H1 (cell line): ENCODE results near the gene NDUFB4. TPM values are rescaled to one million over a fixed set of nuclear protein-coding genes. Genes with fewer than 3 reads are reported as not detected.
A peak's percentile ranks its signal among the peaks of the same experiment; 100 is the strongest.

Source experiments
- CTCF ChIA-PET: fragments of 300-600 bp; sonication (Branson Sonifier 250); formaldehyde crosslinking; loops from one replicate; lab custom pipeline; 2021; ENCODE audit not compliant: partially characterized antibody; lab: Charles Lee
- POLR2A ChIA-PET: fragments of 300-600 bp; sonication (Branson Sonifier 250); formaldehyde crosslinking; loops from one replicate; lab custom pipeline; 2021; ENCODE audit warnings: inconsistent platforms; ENCODE audit not compliant: partially characterized antibody; lab: Charles Lee
- DNase-seq, 2 experiments: peaks; one replicate each; pipeline versions ENCODE4 v3.0.0 to v3.0.0-alpha.2; 2010 to 2022; ENCODE audit warnings: low spot score in 2 of 2, low read depth in 1 of 2, mixed read lengths in 1 of 2
- FAIRE-seq: peaks from 2 replicates; lab custom pipeline; 2011; peaks lifted over from hg19 to GRCh38; lab: Jason Lieb, UNC
- H2AFZ ChIP-seq: 2 replicates; pipeline ENCODE4 v1.8.1; 2012; ENCODE audit warnings: low read length, inconsistent platforms
- H2AK5ac ChIP-seq: 2 replicates; pipeline ENCODE4 v1.6.1; 2013; ENCODE audit warnings: low read depth, low read length
- H2BK120ac ChIP-seq: replicated peaks from 2 replicates; pipeline ENCODE3; 2013; ENCODE audit warnings: low read depth, low read length, inconsistent platforms
- H2BK12ac ChIP-seq: 2 replicates; pipeline ENCODE4 v1.6.1; 2013; ENCODE audit warnings: low read depth, low read length
- H2BK15ac ChIP-seq: 2 replicates; pipeline ENCODE4 v1.6.1; 2013; ENCODE audit warnings: low read length
- H2BK20ac ChIP-seq: 2 replicates; pipeline ENCODE4 v1.6.1; 2013; ENCODE audit warnings: low read length
- H2BK5ac ChIP-seq: 2 replicates; pipeline ENCODE4 v1.6.1; 2013; ENCODE audit warnings: low read depth, low read length
- H3K14ac ChIP-seq: 2 replicates; pipeline ENCODE4 v1.6.1; 2013; ENCODE audit warnings: inconsistent platforms; ENCODE audit not compliant: insufficient read length
- H3K18ac ChIP-seq: 2 replicates; pipeline ENCODE4 v1.6.1; 2013; ENCODE audit warnings: low read length; ENCODE audit errors: extremely low read depth
- H3K23ac ChIP-seq: 2 replicates; pipeline ENCODE4 v1.6.1; 2013; ENCODE audit warnings: inconsistent platforms; ENCODE audit not compliant: insufficient read length
- H3K23me2 ChIP-seq: 2 replicates; pipeline ENCODE4 v1.6.1; 2013; ENCODE audit warnings: low read depth, low read length
- H3K27ac ChIP-seq: 2 replicates; pipeline ENCODE4 v1.6.1; 2011; ENCODE audit warnings: low read depth, low read length, inconsistent platforms
- H3K27me3 ChIP-seq, 4 experiments: replicated peaks in 1 of 4; 1 replicate in 1 of 4; 2 replicates in 3 of 4; pipeline versions ENCODE4 v1.6.1 to v1.8.1; 2011 to 2013; ENCODE audit warnings: low read length in 3 of 4, mild to moderate bottlenecking in 3 of 4, inconsistent platforms in 2 of 4, mixed read lengths in 2 of 4, moderate library complexity in 1 of 4; ENCODE audit not compliant: control insufficient read depth in 3 of 4, insufficient read depth in 3 of 4; ENCODE audit errors: extremely low read depth in 1 of 4
- H3K36me3 ChIP-seq, 4 experiments: 2 replicates each; pipeline versions ENCODE4 v1.6.1 to v1.8.1; 2011 to 2013; ENCODE audit warnings: mild to moderate bottlenecking in 4 of 4, low read length in 3 of 4, moderate library complexity in 2 of 4, control low read depth in 1 of 4, inconsistent platforms in 1 of 4; ENCODE audit not compliant: insufficient read depth in 4 of 4, control insufficient read depth in 2 of 4
- H3K4ac ChIP-seq: replicated peaks from 2 replicates; pipeline ENCODE3; 2013; ENCODE audit warnings: low read length, low read depth, mixed read lengths, inconsistent platforms; ENCODE audit not compliant: insufficient read length
- H3K4me1 ChIP-seq, 4 experiments: replicated peaks in 1 of 4; 1 replicate in 1 of 4; 2 replicates in 3 of 4; pipeline versions ENCODE4 v1.6.1 to v1.8.1; 2011 to 2013; ENCODE audit warnings: low read length in 3 of 4, inconsistent platforms in 2 of 4, mixed read lengths in 1 of 4; ENCODE audit not compliant: insufficient read depth in 4 of 4, control insufficient read depth in 3 of 4
- H3K4me2 ChIP-seq, 2 experiments: 2 replicates each; pipeline versions ENCODE4 v1.6.1 to v1.8.1; 2011 to 2013; ENCODE audit warnings: low read depth in 2 of 2, low read length in 2 of 2, control low read depth in 1 of 2, inconsistent platforms in 1 of 2, mild to moderate bottlenecking in 1 of 2; ENCODE audit not compliant: insufficient read depth in 1 of 2
- H3K4me3 ChIP-seq, 4 experiments: fragments of 200-600, 300-600 bp in 1 of 4; sonication (generic), shearing (Covaris generic), sonication (Bioruptor Twin) in 1 of 4; 2 replicates each; pipeline versions ENCODE4 v1.5.1 to v1.8.1; 2011 to 2016; ENCODE audit warnings: low read length in 4 of 4, low read depth in 3 of 4, control low read depth in 2 of 4, inconsistent platforms in 2 of 4, mild to moderate bottlenecking in 2 of 4, mixed read lengths in 1 of 4, moderate library complexity in 1 of 4; ENCODE audit not compliant: insufficient read depth in 2 of 4; ENCODE audit errors: extremely low read depth in 1 of 4
- H3K56ac ChIP-seq: replicated peaks from 2 replicates; pipeline ENCODE3; 2013; ENCODE audit warnings: low read depth, mild to moderate bottlenecking, mixed read lengths, low read length, inconsistent platforms; ENCODE audit not compliant: insufficient read length
- H3K79me1 ChIP-seq: 2 replicates; pipeline ENCODE4 v1.6.1; 2013; ENCODE audit warnings: low read depth, low read length, control low read depth
- H3K79me2 ChIP-seq, 2 experiments: 2 replicates each; pipeline versions ENCODE4 v1.6.1 to v1.8.1; 2012 to 2013; ENCODE audit warnings: low read length in 2 of 2, mild to moderate bottlenecking in 2 of 2, inconsistent platforms in 1 of 2; ENCODE audit not compliant: insufficient read depth in 2 of 2, control insufficient read depth in 1 of 2
- H3K9ac ChIP-seq, 4 experiments: replicated peaks in 1 of 4; 1 replicate in 1 of 4; 2 replicates in 3 of 4; pipeline versions ENCODE4 v1.6.1 to v1.8.1; 2011 to 2013; ENCODE audit warnings: low read depth in 3 of 4, low read length in 3 of 4, control low read depth in 2 of 4, mild to moderate bottlenecking in 2 of 4, moderate library complexity in 2 of 4, inconsistent platforms in 1 of 4; ENCODE audit errors: extremely low read depth in 1 of 4
- H3K9me3 ChIP-seq, 2 experiments: 2 replicates each; pipeline versions ENCODE4 v1.6.1 to v1.8.1; 2012 to 2013; ENCODE audit warnings: mild to moderate bottlenecking in 2 of 2, moderate library complexity in 2 of 2, control low read depth in 1 of 2, inconsistent platforms in 1 of 2, low read depth in 1 of 2, low read length in 1 of 2, mixed read lengths in 1 of 2; ENCODE audit not compliant: insufficient read depth in 2 of 2
- H4K20me1 ChIP-seq, 2 experiments: replicated peaks in 1 of 2; 2 replicates each; pipeline versions ENCODE3 to v1.8.1; 2011 to 2013; ENCODE audit warnings: inconsistent platforms in 2 of 2, low read length in 2 of 2, mild to moderate bottlenecking in 1 of 2; ENCODE audit not compliant: insufficient read depth in 2 of 2, control insufficient read depth in 1 of 2
- H4K5ac ChIP-seq: 2 replicates; pipeline ENCODE4 v1.6.1; 2013; ENCODE audit warnings: low read length, low read depth, mixed read lengths, inconsistent platforms; ENCODE audit not compliant: insufficient read length
- H4K8ac ChIP-seq: 2 replicates; pipeline ENCODE4 v1.8.0; 2013; ENCODE audit warnings: mild to moderate bottlenecking, moderate library complexity, low read length, inconsistent platforms; ENCODE audit not compliant: insufficient read depth; ENCODE audit errors: extremely low read depth
- H4K91ac ChIP-seq: replicated peaks from 2 replicates; pipeline ENCODE3; 2013; ENCODE audit warnings: low read length, mixed read lengths, inconsistent platforms; ENCODE audit not compliant: insufficient read length
- EZH2 ChIP-seq: fragments of 200-600 bp; sonication (generic); IDR thresholded peaks from 2 replicates; pipeline ENCODE4 v1.7.1; 2012; ENCODE audit warnings: low read depth, mild to moderate bottlenecking, moderate library complexity, low read length, inconsistent platforms; ENCODE audit not compliant: severe bottlenecking
- GTF2F1 ChIP-seq: IDR thresholded peaks from 2 replicates; pipeline ENCODE4 v1.6.1; 2012; ENCODE audit warnings: low read depth, low read length, improper control_type of control experiment, borderline replicate concordance
- HDAC2 ChIP-seq, 2 experiments: fragments of 300-600 bp in 1 of 2; sonication (generic) in 1 of 2; IDR thresholded peaks; 2 replicates each; pipeline ENCODE4 v1.6.1; 2011 to 2012; ENCODE audit warnings: low read depth in 2 of 2, low read length in 2 of 2, mild to moderate bottlenecking in 2 of 2, moderate library complexity in 2 of 2, borderline replicate concordance in 1 of 2, inconsistent platforms in 1 of 2
- KDM5A ChIP-seq: fragments of 200-600 bp; IDR thresholded peaks from 2 replicates; pipeline ENCODE4 v1.7.1; 2012; ENCODE audit warnings: mild to moderate bottlenecking, low read length, inconsistent platforms, mixed read lengths
- RXRA ChIP-seq: IDR thresholded peaks from 2 replicates; pipeline ENCODE4 v1.6.1; 2011; ENCODE audit warnings: low read depth, mild to moderate bottlenecking, low read length, moderate library complexity; ENCODE audit not compliant: insufficient read depth
- SIN3A ChIP-seq, 2 experiments: IDR thresholded peaks in 1 of 2; conservative IDR thresholded peaks in 1 of 2; 2 replicates each; pipeline ENCODE4 v1.6.1; 2011 to 2012; ENCODE audit warnings: low read length in 2 of 2, improper control_type of control experiment in 1 of 2, low read depth in 1 of 2, mild to moderate bottlenecking in 1 of 2
- SRF ChIP-seq: IDR thresholded peaks from 2 replicates; pipeline ENCODE4 v1.6.1; 2011; ENCODE audit warnings: mild to moderate bottlenecking, low read depth, low read length, moderate library complexity
- SUZ12 ChIP-seq: fragments of 200-600 bp; sonication (generic); IDR thresholded peaks from 2 replicates; pipeline ENCODE4 v1.6.1; 2012; ENCODE audit warnings: mild to moderate bottlenecking, inconsistent platforms, low read length, moderate library complexity, mixed read lengths
- TCF12 ChIP-seq: IDR thresholded peaks from 2 replicates; pipeline ENCODE4 v1.6.1; 2011; ENCODE audit warnings: low read depth, mild to moderate bottlenecking, low read length
- WGBS, 2 experiments: shearing (Covaris generic) in 1 of 2; methylation state at CpG; one replicate each; pipeline versions ENCODE4 v1.1.6 to v1.1.7; 2013 to 2015; ENCODE audit warnings: low lambda C conversion rate in 2 of 2, mixed read lengths in 2 of 2, inconsistent platforms in 1 of 2, low coverage in 1 of 2, missing lambda C conversion rate in 1 of 2; ENCODE audit not compliant: insufficient replicate concordance in 2 of 2, insufficient coverage in 1 of 2, insufficient read length in 1 of 2; ENCODE audit errors: extremely low coverage in 1 of 2, missing lambda C conversion rate in 1 of 2; 5-methylcytosine and 5-hydroxymethylcytosine counted together
- polyA plus RNA-seq, 7 experiments: library from polyadenylated mRNA; depleted of rRNA in 3 of 7; stranded (reverse) in 5 of 7; unstranded in 2 of 7; fragments of >200 nt in 5 of 7; fragments of 200-250 nt in 2 of 7; gene quantifications; 1 replicate in 5 of 7; 2 replicates in 1 of 7; 4 replicates in 1 of 7; pipeline versions ENCODE4 v1.2.1 to v1.2.3, GENCODE V29; 2011 to 2013; ENCODE audit warnings: missing spikeins in 2 of 7, mixed read lengths in 2 of 7
- total RNA-seq: library from RNA; stranded (reverse); fragmentation: NEBNext Ultra II Directional; extraction: Animal tissue kit (Norgen Biotek cat#: 25700); gene quantifications from 2 replicates; pipeline ENCODE4 v1.2.1, GENCODE V29; 2021
- TF ChIP-seq, protein P1 (sequence below): IDR thresholded peaks from 2 replicates; pipeline ENCODE4 v1.6.1; 2011; ENCODE audit warnings: low read length, improper control_type of control experiment
- TF ChIP-seq, protein P2 (sequence below): IDR thresholded peaks from 2 replicates; pipeline ENCODE4 v1.6.1; 2012; ENCODE audit warnings: inconsistent platforms

Gene NDUFB4
- total and polyA plus RNA-seq, 2 of the 8 experiments (the other 6 are each of a cell fraction or from before 2014, with no cell fraction given), result 184 to 382 TPM

DNA sequence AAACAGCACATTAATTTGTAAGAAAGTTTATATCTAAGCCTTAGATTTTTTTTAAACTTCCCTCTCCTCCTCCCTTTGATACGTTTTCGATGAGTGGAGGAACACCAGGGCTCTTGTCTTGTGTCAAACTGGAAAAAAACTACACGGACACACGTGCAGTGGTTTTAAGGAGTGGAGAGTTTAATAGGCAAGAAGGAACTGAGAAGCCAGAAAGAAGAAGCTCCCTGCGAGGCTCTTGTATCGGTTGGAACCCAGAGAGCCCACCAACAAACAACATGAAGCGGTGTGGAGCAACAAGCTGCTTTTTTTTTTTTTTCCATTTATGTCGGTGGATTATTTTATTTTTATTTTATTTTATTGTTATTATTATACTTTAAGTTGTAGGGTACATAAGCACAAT, 18.6 kb downstream of the NDUFB4 start:
- Histone ChIP-seq H3K79me1 (no peaks in the 10 kb centered on the region), H3K18ac (no peak overlapping the region), H3K9ac (no peak overlapping the region), H3K79me2 (no peaks in the 10 kb centered on the region), H3K36me3 (no peaks in the 10 kb centered on the region), H2BK5ac (no peak overlapping the region), H3K4ac (no peak overlapping the region), H3K23me2 (no peaks in the 10 kb centered on the region), H3K9me3 (0 out of 4 replicates have a peak, but pooled peaks cover 0 to 2% of the 10 kb centered on the region in 2 experiments), H2AFZ (0 out of 2 replicates have a peak overlapping the region, but pooled peaks have one; percentile 29), H3K4me3 (no peak overlapping the region), H4K20me1 (no peaks in the 10 kb centered on the region), H2BK12ac (no peak overlapping the region), H3K56ac (no peak overlapping the region), H4K8ac (no peak overlapping the region), H2BK20ac (no peak overlapping the region), H3K27me3 (no peaks in the 10 kb centered on the region), H3K4me2 (no peak overlapping the region), H4K5ac (no peak overlapping the region), H2AK5ac (no peak overlapping the region), H3K14ac (no peak overlapping the region), H2BK15ac (no peak overlapping the region), H3K27ac (no peak overlapping the region), H3K23ac (no peak overlapping the region), H4K91ac (no peak overlapping the region), H2BK120ac (no peak overlapping the region), H3K4me1 (no peaks in the 10 kb centered on the region)
- POLR2A ChIA-PET, result interaction anchor here (1.3 kb wide), 1 partner anchor 10 kb away, joined by 3 read pairs; no protein-coding TSS in a partner anchor
- WGBS, 2 experiments, result 89% methylated on average over 8 of the region's 8 CpGs; no CpG with 5 or more reads in 1 of the 2 experiments
- no peak for DNase-seq
- FAIRE-seq, result no peak
- CTCF ChIA-PET, result interaction anchor here (0.7 to 1.3 kb wide), 3 partner anchors 14 to 181 kb away, joined by 3 to 5 read pairs (median 3); no protein-coding TSS in a partner anchor
- TF ChIP-seq GTF2F1 (no peak), RXRA (no peak), KDM5A (no peak), SIN3A (conservative IDR thresholded peaks at IDR 0.05 in 1 of 2, IDR thresholded peaks at IDR 0.05 in 1 of 2; ENCODE audit: low read depth in 1 of 2, low read length in 2 of 2) (no peak), HDAC2 (IDR thresholded peaks at IDR 0.05; ENCODE audit: borderline replicate concordance in 1 of 2, low read depth in 2 of 2, low read length in 2 of 2) (no peak), SRF (no peak), EZH2 (no peak), SUZ12 (no peak), TCF12 (no peak)
- TF ChIP-seq, protein P1, sequence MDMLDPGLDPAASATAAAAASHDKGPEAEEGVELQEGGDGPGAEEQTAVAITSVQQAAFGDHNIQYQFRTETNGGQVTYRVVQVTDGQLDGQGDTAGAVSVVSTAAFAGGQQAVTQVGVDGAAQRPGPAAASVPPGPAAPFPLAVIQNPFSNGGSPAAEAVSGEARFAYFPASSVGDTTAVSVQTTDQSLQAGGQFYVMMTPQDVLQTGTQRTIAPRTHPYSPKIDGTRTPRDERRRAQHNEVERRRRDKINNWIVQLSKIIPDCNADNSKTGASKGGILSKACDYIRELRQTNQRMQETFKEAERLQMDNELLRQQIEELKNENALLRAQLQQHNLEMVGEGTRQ, result no peak
- TF ChIP-seq, protein P2, sequence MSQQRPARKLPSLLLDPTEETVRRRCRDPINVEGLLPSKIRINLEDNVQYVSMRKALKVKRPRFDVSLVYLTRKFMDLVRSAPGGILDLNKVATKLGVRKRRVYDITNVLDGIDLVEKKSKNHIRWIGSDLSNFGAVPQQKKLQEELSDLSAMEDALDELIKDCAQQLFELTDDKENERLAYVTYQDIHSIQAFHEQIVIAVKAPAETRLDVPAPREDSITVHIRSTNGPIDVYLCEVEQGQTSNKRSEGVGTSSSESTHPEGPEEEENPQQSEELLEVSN, result no peak
